SHP77 (cell line): ENCODE measurements around the gene SAP30L.

Experiments used
- DNase-seq, 2 experiments: peaks; one replicate each; lab custom pipeline; 2025; lab: John Stamatoyannopoulos, UW

SAP30L gene

GRCh38 chr5:154481584-154482381 lies 36.0 kb downstream of the SAP30L start:
- no peak for DNase-seq

GRCh38 chr5:154482528-154483449 lies 37.0 kb downstream of the SAP30L start:
- DNase-seq, result no peak

GRCh38 chr5:154483654-154484392 lies 38.0 kb downstream of the SAP30L start:
- no peak for DNase-seq

GRCh38 chr5:154484393-154485095 lies 38.7 kb downstream of the SAP30L start:
- DNase-seq, result no peak

- no peak for DNase-seq
These were observed 39.3 kb downstream of the SAP30L start for GRCh38 chr5:154485096-154485491.

- DNase-seq, result no peak
These were observed 40.1 kb downstream of the SAP30L start for GRCh38 chr5:154485850-154486426.

GRCh38 chr5:154486427-154486866 lies 40.6 kb downstream of the SAP30L start:
- no peak for DNase-seq

GRCh38 chr5:154487541-154487940 lies 41.7 kb downstream of the SAP30L start:
- no peak for DNase-seq

- no peak for DNase-seq
These were observed 46.1 kb downstream of the SAP30L start for GRCh38 chr5:154491941-154492340.

- DNase-seq, result no peak
These were observed 47.5 kb downstream of the SAP30L start for GRCh38 chr5:154493274-154493673.

GRCh38 chr5:154494036-154494435 lies 48.2 kb downstream of the SAP30L start:
- no peak for DNase-seq

GRCh38 chr5:154498591-154498990 lies 52.8 kb downstream of the SAP30L start:
- no peak for DNase-seq

- DNase-seq, result no peak
These were observed 53.2 kb downstream of the SAP30L start for GRCh38 chr5:154498994-154499393.

GRCh38 chr5:154501566-154501965 lies 55.8 kb downstream of the SAP30L start:
- no peak for DNase-seq

GRCh38 chr5:154502180-154502579 lies 56.4 kb downstream of the SAP30L start:
- no peak for DNase-seq

GRCh38 chr5:154503698-154504039 lies 57.9 kb downstream of the SAP30L start:
- no peak for DNase-seq

- no peak for DNase-seq
These were observed 59.8 kb downstream of the SAP30L start for GRCh38 chr5:154505567-154505966.

GRCh38 chr5:154506049-154506715 lies 60.4 kb downstream of the SAP30L start:
- DNase-seq, result no peak

GRCh38 chr5:154506716-154507080 lies 60.9 kb downstream of the SAP30L start:
- no peak for DNase-seq

GRCh38 chr5:154508114-154508513 lies 62.3 kb downstream of the SAP30L start:
- no peak for DNase-seq
